ENCODE measurements around the gene TRPM2. TPM values are rescaled to one million over a fixed set of nuclear protein-coding genes. Genes with fewer than 3 reads are reported as not detected.

Gene TRPM2
- total and polyA plus RNA-seq, 10 of the 15 experiments (the other 5 are each of a cell fraction or from before 2014, with no cell fraction given) = 0.03 to 9.1 (median 2.6) TPM

DNA sequence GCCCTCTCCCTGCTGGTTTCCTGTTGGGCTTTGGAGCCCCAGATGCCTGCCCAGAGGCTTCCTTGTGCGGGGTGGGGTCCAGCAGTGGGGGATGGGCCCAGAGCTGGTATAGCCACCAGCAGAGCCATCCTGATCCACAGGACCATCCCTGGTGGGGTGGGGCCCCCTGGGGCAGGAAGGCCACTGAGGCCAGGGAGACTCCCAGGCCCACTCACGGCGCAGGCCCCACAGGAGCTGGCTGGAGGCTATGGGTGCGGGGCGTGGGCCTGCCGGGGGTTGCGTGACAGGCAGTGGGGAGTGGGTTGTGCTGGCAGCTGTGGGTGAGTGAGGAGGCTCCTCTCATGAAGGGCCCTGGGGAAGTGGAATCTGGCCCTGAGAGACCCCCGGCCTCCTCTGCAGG lies 107.6 kb downstream of the TRPM2 start (continued):
- TF ChIP-seq IRF5 (IDR thresholded peaks at IDR 0.05; ENCODE audit: borderline replicate concordance) = no peak

DNA sequence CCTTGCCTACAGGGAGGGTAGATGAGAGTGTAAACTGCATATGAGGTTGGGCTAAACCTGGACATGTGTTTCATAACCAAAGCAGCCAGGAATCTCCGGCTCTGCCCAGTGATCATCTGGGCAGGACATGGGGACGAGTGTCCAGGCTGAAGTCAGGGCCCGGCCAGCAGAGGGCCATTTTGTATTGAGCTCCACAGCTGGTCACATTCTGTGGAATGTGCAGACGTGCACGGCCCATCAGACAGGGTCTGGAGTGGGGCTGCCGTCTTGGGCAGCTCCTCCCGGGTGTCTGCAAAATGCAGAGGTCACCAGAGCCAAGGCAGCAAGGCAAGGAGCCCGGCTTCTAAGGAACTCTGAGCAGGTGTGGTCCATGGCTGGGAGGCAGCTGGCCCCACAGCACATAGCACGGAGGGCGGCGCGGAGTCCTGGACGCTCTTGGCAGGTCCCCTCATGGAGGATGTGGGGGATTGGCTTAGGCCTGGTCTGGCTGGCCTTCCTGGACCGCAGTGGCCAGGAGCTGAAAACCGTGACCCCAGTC lies 108.1 kb downstream of the TRPM2 start:
- Histone ChIP-seq H3K4me3 (no peak overlapping the region), H3K9me3 (replicated peaks; ENCODE audit: control insufficient read depth, insufficient read depth, low read length) (no peaks in the 10 kb centered on the region), H3K27ac (ENCODE audit: control insufficient read depth, insufficient read depth) (no peak overlapping the region), H3K4me1 (ENCODE audit: control insufficient read depth, insufficient read depth, low read length) (no peaks in the 10 kb centered on the region), H3K36me3 (ENCODE audit: control insufficient read depth in 2 of 2, insufficient read depth in 2 of 2, low read length in 1 of 2) (no peaks in the 10 kb centered on the region), H3K9ac (ENCODE audit: control insufficient read depth, insufficient read depth, low read length) (no peak overlapping the region), H2AFZ (ENCODE audit: control insufficient read depth, low read depth, low read length) (no peak overlapping the region), H3K27me3 (replicated peaks in 1 of 2; ENCODE audit: control insufficient read depth in 2 of 2, insufficient read depth in 2 of 2, low read length in 1 of 2) (no peaks in the 10 kb centered on the region), H3K79me2 (ENCODE audit: control insufficient read depth, insufficient read depth, low read length) (no peaks in the 10 kb centered on the region), H3K4me2 (ENCODE audit: control insufficient read depth, insufficient read depth) (no peak overlapping the region), H4K20me1 (ENCODE audit: control insufficient read depth, insufficient read depth) (no peaks in the 10 kb centered on the region)
- in situ Hi-C loops (cut with MboI) = no loop called here
- FAIRE-seq = no peak
- 55% methylated on average over 15 of the region's 15 CpGs for WGBS (ENCODE audit: insufficient coverage, insufficient replicate concordance, low lambda C conversion rate, missing lambda C conversion rate)
- no TSS peak for BruUV-seq (replicated peaks)
- ChIA-PET POLR2A (no interaction called here), SMC1A (ENCODE audit: uncharacterized antibody, unreplicated experiment) (no interaction called here), CTCF (no interaction called here), RAD21 (ENCODE audit: unreplicated experiment) (no interaction called here)
- ATAC-seq = no peak
- DNase-seq (ENCODE audit: low read depth, low spot score) = no peak
- intact Hi-C loops (cut with micrococcal nuclease; ENCODE audit: unreplicated experiment) = no loop called here
- TF ChIP-seq EGR1 (IDR thresholded peaks at IDR 0.05; ENCODE audit: borderline replicate concordance in 1 of 2, low read depth in 2 of 2, low read length in 2 of 2) (no peak), SMARCA5 (IDR thresholded peaks at IDR 0.05) (no peak), KDM1A (IDR thresholded peaks at IDR 0.05; ENCODE audit: borderline replicate concordance) (no peak), ZNF384 (IDR thresholded peaks at IDR 0.05; ENCODE audit: borderline replicate concordance, low read depth, low read length) (no peak), MTA3 (IDR thresholded peaks at IDR 0.05; ENCODE audit: borderline replicate concordance, low read length) (no peak), RBBP5 (conservative IDR thresholded peaks at IDR 0.05) (no peak), CBX5 (IDR thresholded peaks at IDR 0.05; ENCODE audit: low read depth) (no peak), MEF2B (IDR thresholded peaks at IDR 0.05; ENCODE audit: partially characterized antibody, poor library complexity, severe bottlenecking) (no peak), KLF5 (IDR thresholded peaks at IDR 0.05; ENCODE audit: partially characterized antibody) (no peak), YY1 (IDR thresholded peaks at IDR 0.05; ENCODE audit: low read depth, low read length) (no peak)
- TF ChIP-seq, protein P1, sequence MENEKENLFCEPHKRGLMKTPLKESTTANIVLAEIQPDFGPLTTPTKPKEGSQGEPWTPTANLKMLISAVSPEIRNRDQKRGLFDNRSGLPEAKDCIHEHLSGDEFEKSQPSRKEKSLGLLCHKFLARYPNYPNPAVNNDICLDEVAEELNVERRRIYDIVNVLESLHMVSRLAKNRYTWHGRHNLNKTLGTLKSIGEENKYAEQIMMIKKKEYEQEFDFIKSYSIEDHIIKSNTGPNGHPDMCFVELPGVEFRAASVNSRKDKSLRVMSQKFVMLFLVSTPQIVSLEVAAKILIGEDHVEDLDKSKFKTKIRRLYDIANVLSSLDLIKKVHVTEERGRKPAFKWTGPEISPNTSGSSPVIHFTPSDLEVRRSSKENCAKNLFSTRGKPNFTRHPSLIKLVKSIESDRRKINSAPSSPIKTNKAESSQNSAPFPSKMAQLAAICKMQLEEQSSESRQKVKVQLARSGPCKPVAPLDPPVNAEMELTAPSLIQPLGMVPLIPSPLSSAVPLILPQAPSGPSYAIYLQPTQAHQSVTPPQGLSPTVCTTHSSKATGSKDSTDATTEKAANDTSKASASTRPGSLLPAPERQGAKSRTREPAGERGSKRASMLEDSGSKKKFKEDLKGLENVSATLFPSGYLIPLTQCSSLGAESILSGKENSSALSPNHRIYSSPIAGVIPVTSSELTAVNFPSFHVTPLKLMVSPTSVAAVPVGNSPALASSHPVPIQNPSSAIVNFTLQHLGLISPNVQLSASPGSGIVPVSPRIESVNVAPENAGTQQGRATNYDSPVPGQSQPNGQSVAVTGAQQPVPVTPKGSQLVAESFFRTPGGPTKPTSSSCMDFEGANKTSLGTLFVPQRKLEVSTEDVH (IDR thresholded peaks at IDR 0.05; ENCODE audit: low read depth, partially characterized antibody) = no peak
- TF ChIP-seq, protein P2, sequence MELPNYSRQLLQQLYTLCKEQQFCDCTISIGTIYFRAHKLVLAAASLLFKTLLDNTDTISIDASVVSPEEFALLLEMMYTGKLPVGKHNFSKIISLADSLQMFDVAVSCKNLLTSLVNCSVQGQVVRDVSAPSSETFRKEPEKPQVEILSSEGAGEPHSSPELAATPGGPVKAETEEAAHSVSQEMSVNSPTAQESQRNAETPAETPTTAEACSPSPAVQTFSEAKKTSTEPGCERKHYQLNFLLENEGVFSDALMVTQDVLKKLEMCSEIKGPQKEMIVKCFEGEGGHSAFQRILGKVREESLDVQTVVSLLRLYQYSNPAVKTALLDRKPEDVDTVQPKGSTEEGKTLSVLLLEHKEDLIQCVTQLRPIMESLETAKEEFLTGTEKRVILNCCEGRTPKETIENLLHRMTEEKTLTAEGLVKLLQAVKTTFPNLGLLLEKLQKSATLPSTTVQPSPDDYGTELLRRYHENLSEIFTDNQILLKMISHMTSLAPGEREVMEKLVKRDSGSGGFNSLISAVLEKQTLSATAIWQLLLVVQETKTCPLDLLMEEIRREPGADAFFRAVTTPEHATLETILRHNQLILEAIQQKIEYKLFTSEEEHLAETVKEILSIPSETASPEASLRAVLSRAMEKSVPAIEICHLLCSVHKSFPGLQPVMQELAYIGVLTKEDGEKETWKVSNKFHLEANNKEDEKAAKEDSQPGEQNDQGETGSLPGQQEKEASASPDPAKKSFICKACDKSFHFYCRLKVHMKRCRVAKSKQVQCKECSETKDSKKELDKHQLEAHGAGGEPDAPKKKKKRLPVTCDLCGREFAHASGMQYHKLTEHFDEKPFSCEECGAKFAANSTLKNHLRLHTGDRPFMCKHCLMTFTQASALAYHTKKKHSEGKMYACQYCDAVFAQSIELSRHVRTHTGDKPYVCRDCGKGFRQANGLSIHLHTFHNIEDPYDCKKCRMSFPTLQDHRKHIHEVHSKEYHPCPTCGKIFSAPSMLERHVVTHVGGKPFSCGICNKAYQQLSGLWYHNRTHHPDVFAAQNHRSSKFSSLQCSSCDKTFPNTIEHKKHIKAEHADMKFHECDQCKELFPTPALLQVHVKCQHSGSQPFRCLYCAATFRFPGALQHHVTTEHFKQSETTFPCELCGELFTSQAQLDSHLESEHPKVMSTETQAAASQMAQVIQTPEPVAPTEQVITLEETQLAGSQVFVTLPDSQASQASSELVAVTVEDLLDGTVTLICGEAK (IDR thresholded peaks at IDR 0.05; ENCODE audit: borderline replicate concordance) = no peak
